ENCODE results near the gene ST6GALNAC3.
"Not testable (repeated sequence)": the region's sequence is repeated elsewhere in the genome, so short reads cannot be mapped to it uniquely, and the experiment has no call there.

ST6GALNAC3 gene

GRCh38 chr1:76237211-76237610 is 162.7 kb downstream of the ST6GALNAC3 start:
- FAIRE-seq = no peak
- no peak for TF ChIP-seq TAF1 (IDR thresholded peaks at IDR 0.05; ENCODE audit: borderline replicate concordance, low read depth, low read length)
- TF ChIP-seq POLR2AphosphoS5 (IDR thresholded peaks at IDR 0.05; ENCODE audit: low read depth, low read length) = no peak
- no peak for TF ChIP-seq POLR2A (IDR thresholded peaks at IDR 0.05; ENCODE audit: low read depth, low read length)
- no peak for DNase-seq (ENCODE audit: insufficient read length)

- no peak for FAIRE-seq
- TF ChIP-seq TAF1 (IDR thresholded peaks at IDR 0.05; ENCODE audit: borderline replicate concordance, low read depth, low read length) = no peak
- TF ChIP-seq POLR2AphosphoS5 (IDR thresholded peaks at IDR 0.05; ENCODE audit: low read depth, low read length) = no peak
- no peak for TF ChIP-seq POLR2A (IDR thresholded peaks at IDR 0.05; ENCODE audit: low read depth, low read length)
- no peak for DNase-seq (ENCODE audit: insufficient read length)
These were observed 163.6 kb downstream of the ST6GALNAC3 start for GRCh38 chr1:76238094-76238628.

- DNase-seq (ENCODE audit: insufficient read length) (no peak), FAIRE-seq (no peak)
- TF ChIP-seq POLR2AphosphoS5 (IDR thresholded peaks at IDR 0.05; ENCODE audit: low read depth, low read length) = no peak
- TF ChIP-seq POLR2A (IDR thresholded peaks at IDR 0.05; ENCODE audit: low read depth, low read length) = no peak
- no peak for TF ChIP-seq TAF1 (IDR thresholded peaks at IDR 0.05; ENCODE audit: borderline replicate concordance, low read depth, low read length)
These were observed 164.9 kb downstream of the ST6GALNAC3 start for GRCh38 chr1:76239470-76239918.

GRCh38 chr1:76240316-76240715 is 165.8 kb downstream of the ST6GALNAC3 start:
- TF ChIP-seq POLR2A (IDR thresholded peaks at IDR 0.05; ENCODE audit: low read depth, low read length) (no peak), TAF1 (IDR thresholded peaks at IDR 0.05; ENCODE audit: borderline replicate concordance, low read depth, low read length) (no peak), POLR2AphosphoS5 (IDR thresholded peaks at IDR 0.05; ENCODE audit: low read depth, low read length) (no peak)
- FAIRE-seq = no peak
- DNase-seq (ENCODE audit: insufficient read length) = no peak

- not testable (repeated sequence) for FAIRE-seq; DNase-seq (ENCODE audit: insufficient read length)
These were observed 168.0 kb downstream of the ST6GALNAC3 start for GRCh38 chr1:76242587-76242986.

GRCh38 chr1:76247261-76247852 is 172.8 kb downstream of the ST6GALNAC3 start:
- no peak for DNase-seq (ENCODE audit: insufficient read length)
- no peak for FAIRE-seq
- TF ChIP-seq TAF1 (IDR thresholded peaks at IDR 0.05; ENCODE audit: borderline replicate concordance, low read depth, low read length) (no peak), POLR2A (IDR thresholded peaks at IDR 0.05; ENCODE audit: low read depth, low read length) (no peak), POLR2AphosphoS5 (IDR thresholded peaks at IDR 0.05; ENCODE audit: low read depth, low read length) (no peak)

GRCh38 chr1:76250271-76250670 is 175.7 kb downstream of the ST6GALNAC3 start:
- DNase-seq (ENCODE audit: insufficient read length) = no peak
- TF ChIP-seq TAF1 (IDR thresholded peaks at IDR 0.05; ENCODE audit: borderline replicate concordance, low read depth, low read length) = no peak
- no peak for TF ChIP-seq POLR2AphosphoS5 (IDR thresholded peaks at IDR 0.05; ENCODE audit: low read depth, low read length)
- no peak for TF ChIP-seq POLR2A (IDR thresholded peaks at IDR 0.05; ENCODE audit: low read depth, low read length)
- FAIRE-seq = no peak

- no peak for TF ChIP-seq POLR2A (IDR thresholded peaks at IDR 0.05; ENCODE audit: low read depth, low read length)
- FAIRE-seq (no peak), DNase-seq (ENCODE audit: insufficient read length) (no peak)
These were observed 177.9 kb downstream of the ST6GALNAC3 start for GRCh38 chr1:76252431-76252830.

- FAIRE-seq (no peak), DNase-seq (ENCODE audit: insufficient read length) (no peak)
- TF ChIP-seq POLR2A (IDR thresholded peaks at IDR 0.05; ENCODE audit: low read depth, low read length) = no peak
- no peak for TF ChIP-seq POLR2AphosphoS5 (IDR thresholded peaks at IDR 0.05; ENCODE audit: low read depth, low read length)
- no peak for TF ChIP-seq TAF1 (IDR thresholded peaks at IDR 0.05; ENCODE audit: borderline replicate concordance, low read depth, low read length)
These were observed 179.8 kb downstream of the ST6GALNAC3 start for GRCh38 chr1:76254104-76255030.

GRCh38 chr1:76256289-76257223 is 182.0 kb downstream of the ST6GALNAC3 start:
- TF ChIP-seq TAF1 (IDR thresholded peaks at IDR 0.05; ENCODE audit: borderline replicate concordance, low read depth, low read length) (no peak), POLR2A (IDR thresholded peaks at IDR 0.05; ENCODE audit: low read depth, low read length) (no peak), POLR2AphosphoS5 (IDR thresholded peaks at IDR 0.05; ENCODE audit: low read depth, low read length) (no peak)
- no peak for FAIRE-seq
- no peak for DNase-seq (ENCODE audit: insufficient read length)

- TF ChIP-seq POLR2AphosphoS5 (IDR thresholded peaks at IDR 0.05; ENCODE audit: low read depth, low read length) = no peak
- no peak for TF ChIP-seq TAF1 (IDR thresholded peaks at IDR 0.05; ENCODE audit: borderline replicate concordance, low read depth, low read length)
- TF ChIP-seq POLR2A (IDR thresholded peaks at IDR 0.05; ENCODE audit: low read depth, low read length) = no peak
- FAIRE-seq (no peak), DNase-seq (ENCODE audit: insufficient read length) (no peak)
These were observed 183.3 kb downstream of the ST6GALNAC3 start for GRCh38 chr1:76257823-76258222.
